GM23338 (cell line): ENCODE results near the gene TFB1M. TPM values are rescaled to one million over a fixed set of nuclear protein-coding genes. Genes with fewer than 3 reads are reported as not detected.

Source experiments
- ATAC-seq: fragments of 200-7000 bp; cut with Tn5 transposase; 3 replicates; pipeline ENCODE4 v1.9.1; 2020
- DNase-seq: peaks from one replicate; pipeline ENCODE4 v3.0.0-alpha.2; 2015; ENCODE audit warnings: low spot score
- H2AFZ ChIP-seq: fragments of 200-600 bp; sonication (generic); 2 replicates; pipeline ENCODE4 v1.8.0; 2016; ENCODE audit warnings: antibody characterized with exemption, mild to moderate bottlenecking, moderate library complexity
- H3F3A ChIP-seq: fragments of 200-600 bp; sonication (generic); replicated peaks from 2 replicates; pipeline ENCODE4 v1.8.0; 2017; ENCODE audit warnings: antibody characterized with exemption, mixed run types, low read depth
- H3K27ac ChIP-seq: fragments of 200-600 bp; sonication (generic); 2 replicates; pipeline ENCODE4 v1.6.1; 2016; ENCODE audit warnings: low read depth
- H3K27me3 ChIP-seq: fragments of 200-600 bp; sonication (generic); 2 replicates; pipeline ENCODE4 v1.8.0; 2016; ENCODE audit warnings: mild to moderate bottlenecking, mixed run types, moderate library complexity; ENCODE audit not compliant: insufficient read depth
- H3K36me3 ChIP-seq: fragments of 200-600 bp; sonication (generic); 2 replicates; pipeline ENCODE4 v1.8.0; 2016; ENCODE audit warnings: mild to moderate bottlenecking; ENCODE audit not compliant: insufficient read depth
- H3K4me1 ChIP-seq: fragments of 200-600 bp; sonication (generic); 2 replicates; pipeline ENCODE4 v1.8.0; 2016; ENCODE audit warnings: mild to moderate bottlenecking, moderate library complexity; ENCODE audit not compliant: insufficient read depth
- H3K4me2 ChIP-seq: fragments of 200-600 bp; sonication (generic); 2 replicates; pipeline ENCODE4 v1.7.1; 2017; ENCODE audit warnings: mixed run types
- H3K4me3 ChIP-seq: fragments of 200-600 bp; sonication (generic); 2 replicates; pipeline ENCODE4 v1.6.1; 2016; ENCODE audit warnings: mixed run types
- H3K79me2 ChIP-seq: fragments of 200-600 bp; sonication (generic); replicated peaks from 2 replicates; pipeline ENCODE4 v1.8.0; 2017; ENCODE audit warnings: mild to moderate bottlenecking; ENCODE audit not compliant: insufficient read depth
- H3K9me2 ChIP-seq: fragments of 200-600 bp; sonication (generic); 2 replicates; pipeline ENCODE4 v1.8.0; 2017; ENCODE audit not compliant: insufficient read depth
- H4K20me1 ChIP-seq: fragments of 200-600 bp; sonication (generic); replicated peaks from 2 replicates; pipeline ENCODE4 v1.8.0; 2017; ENCODE audit warnings: mild to moderate bottlenecking; ENCODE audit not compliant: insufficient read depth
- H3K27ac Mint-ChIP-seq: 2 replicates; pipeline ENCODE4 v1.8.0; 2020; ENCODE audit warnings: inconsistent platforms, mild to moderate bottlenecking, moderate library complexity, mixed read lengths
- H3K27me3 Mint-ChIP-seq: 3 replicates; pipeline ENCODE4 v1.8.0; 2022; ENCODE audit warnings: low read depth, mild to moderate bottlenecking, moderate library complexity, mixed read lengths, inconsistent platforms; ENCODE audit not compliant: insufficient read depth, poor library complexity
- H3K36me3 Mint-ChIP-seq: 3 replicates; pipeline ENCODE4 v1.8.0; 2021; ENCODE audit warnings: low read depth, mild to moderate bottlenecking, inconsistent platforms, moderate library complexity, mixed read lengths
- H3K4me1 Mint-ChIP-seq: 3 replicates; pipeline ENCODE4 v1.8.0; 2020; ENCODE audit warnings: mild to moderate bottlenecking, inconsistent platforms, mixed read lengths
- H3K4me3 Mint-ChIP-seq: 3 replicates; pipeline ENCODE4 v1.8.0; 2021; ENCODE audit warnings: moderate library complexity, mild to moderate bottlenecking, inconsistent platforms, mixed read lengths
- H3K9me3 Mint-ChIP-seq: 3 replicates; pipeline ENCODE4 v1.8.0; 2020; ENCODE audit warnings: moderate library complexity, mild to moderate bottlenecking, inconsistent platforms, mixed read lengths
- CREB1 ChIP-seq: fragments of 250-450 bp; sonication (Bioruptor Pico); IDR thresholded peaks from 2 replicates; pipeline ENCODE4 v1.5.0; 2020; ENCODE audit warnings: low read depth, mild to moderate bottlenecking, moderate library complexity
- CTCF ChIP-seq, 2 experiments: fragments of 200-600 bp in 1 of 2; sonication (generic) in 1 of 2; conservative IDR thresholded peaks; 2 replicates each; pipeline versions ENCODE4 v1.5.1 to v1.6.1; 2016 to 2017; ENCODE audit warnings: antibody characterized with exemption in 2 of 2, low read depth in 2 of 2, mild to moderate bottlenecking in 2 of 2, moderate library complexity in 1 of 2
- ETS1 ChIP-seq: IDR thresholded peaks from 2 replicates; pipeline ENCODE4 v1.6.1; 2016; ENCODE audit warnings: antibody characterized with exemption
- EZH2 ChIP-seq: fragments of 200-600 bp; sonication (generic); IDR thresholded peaks from one replicate; pipeline ENCODE4 v1.8.0; 2017; ENCODE audit warnings: antibody characterized with exemption, mild to moderate bottlenecking, low read depth; ENCODE audit not compliant: unreplicated experiment
- EZH2phosphoT487 ChIP-seq: fragments of 200-600 bp; sonication (generic); IDR thresholded peaks from one replicate; pipeline ENCODE4 v1.8.1; 2018; ENCODE audit warnings: antibody characterized with exemption; ENCODE audit not compliant: unreplicated experiment
- JUNB ChIP-seq: IDR thresholded peaks from one replicate; pipeline ENCODE4 v1.6.1; 2016; ENCODE audit warnings: antibody characterized with exemption; ENCODE audit not compliant: unreplicated experiment
- NANOG ChIP-seq: IDR thresholded peaks from 2 replicates; pipeline ENCODE4 v1.6.1; 2016; ENCODE audit warnings: antibody characterized with exemption, borderline replicate concordance
- POLR2AphosphoS5 ChIP-seq: IDR thresholded peaks from 2 replicates; pipeline ENCODE4 v1.6.1; 2016; ENCODE audit warnings: antibody characterized with exemption, low read depth
- REST ChIP-seq: IDR thresholded peaks from one replicate; pipeline ENCODE4 v1.6.1; 2018; ENCODE audit warnings: antibody characterized with exemption; ENCODE audit not compliant: unreplicated experiment
- STAT1 ChIP-seq: IDR thresholded peaks from one replicate; pipeline ENCODE4 v1.6.1; 2016; ENCODE audit warnings: antibody characterized with exemption; ENCODE audit not compliant: unreplicated experiment
- ZNF114 ChIP-seq: fragments of 250-450 bp; sonication (Bioruptor Pico); IDR thresholded peaks from 2 replicates; pipeline ENCODE4 v1.5.0; 2020; ENCODE audit warnings: mild to moderate bottlenecking, moderate library complexity
- ZNF331 ChIP-seq: fragments of 250-450 bp; sonication (Bioruptor Pico); IDR thresholded peaks from 2 replicates; pipeline ENCODE4 v1.5.0; 2020; ENCODE audit warnings: low read depth, mild to moderate bottlenecking, moderate library complexity
- ZNF462 ChIP-seq: fragments of 250-450 bp; sonication (Bioruptor Pico); IDR thresholded peaks from 2 replicates; pipeline ENCODE4 v1.5.0; 2020; ENCODE audit warnings: mild to moderate bottlenecking, moderate library complexity
- polyA plus RNA-seq: library from polyadenylated mRNA; unstranded; fragments of >200 nt; fragmentation: Nextera tagmentation; extraction: Ambion mirVana; gene quantifications from 2 replicates; pipeline ENCODE4 v1.2.1, GENCODE V29; 2016
- total RNA-seq: library from RNA; depleted of rRNA; stranded (reverse); fragments of >200 nt; shearing (Covaris generic); gene quantifications from 2 replicates; pipeline ENCODE4 v1.2.3, GENCODE V29; 2014

The TFB1M gene
- total and polyA plus RNA-seq, 2 experiments from 2014 or later, result 51.1 to 66.9 TPM

- no peaks in the 10 kb centered on the region for H3K27me3 ChIP-seq
- H3K27ac ChIP-seq, result no peak overlapping the region
- H3K4me3 ChIP-seq, result no peak overlapping the region
- Mint-ChIP-seq H3K36me3 (peaks cover 24% of the 10 kb centered on the region), H3K4me1 (peaks cover 14% of the 10 kb centered on the region), H3K9me3 (no peaks in the 10 kb centered on the region), H3K4me3 (no peak overlapping the region), H3K27ac (no peak overlapping the region), H3K27me3 (no peaks in the 10 kb centered on the region)
- no peak for TF ChIP-seq ZNF114 (CRISPR knock-in tag)
- TF ChIP-seq STAT1, result no peak
- TF ChIP-seq NANOG, result no peak
- TF ChIP-seq REST, result no peak
- TF ChIP-seq ETS1, result no peak
- no peak for TF ChIP-seq CREB1 (CRISPR knock-in tag)
- TF ChIP-seq ZNF331 (CRISPR knock-in tag), result no peak
- TF ChIP-seq EZH2phosphoT487, result no peak
- TF ChIP-seq POLR2AphosphoS5, result no peak
- TF ChIP-seq ZNF462 (CRISPR knock-in tag), result no peak
- no peak for TF ChIP-seq CTCF (conservative IDR thresholded peaks at IDR 0.05; ENCODE audit: low read depth in 2 of 2)
- no peak for TF ChIP-seq EZH2
- no peak for TF ChIP-seq JUNB
- no peaks in the 10 kb centered on the region for H3K9me2 ChIP-seq
- no peaks in the 10 kb centered on the region; the same call in 1 of the 2 replicates for H4K20me1 ChIP-seq
- no peak overlapping the region for H2AFZ ChIP-seq
- DNase-seq (no peak), ATAC-seq (no peak)
- no peaks in the 10 kb centered on the region for H3K79me2 ChIP-seq
- peaks cover 22% of the 10 kb centered on the region for H3K4me1 ChIP-seq
- H3K4me2 ChIP-seq, result no peak overlapping the region
- no peaks in the 10 kb centered on the region for H3F3A ChIP-seq
- no peaks in the 10 kb centered on the region; the same call in 1 of the 2 replicates for H3K36me3 ChIP-seq
Measured at GRCh38 chr6:155276638-155277037, 37.6 kb downstream of the TFB1M start.
